H1 (cell line): ENCODE measurements around the gene PPP6C. TPM values are rescaled to one million over a fixed set of nuclear protein-coding genes. Genes with fewer than 3 reads are reported as not detected.
"Not testable (repeated sequence)": the region's sequence is repeated elsewhere in the genome, so short reads cannot be mapped to it uniquely, and the experiment has no call there.

Experiments
- CTCF ChIA-PET: fragments of 300-600 bp; sonication (Branson Sonifier 250); formaldehyde crosslinking; loops from one replicate; lab custom pipeline; 2021; ENCODE audit not compliant: partially characterized antibody; lab: Charles Lee
- POLR2A ChIA-PET: fragments of 300-600 bp; sonication (Branson Sonifier 250); formaldehyde crosslinking; loops from one replicate; lab custom pipeline; 2021; ENCODE audit warnings: inconsistent platforms; ENCODE audit not compliant: partially characterized antibody; lab: Charles Lee
- DNase-seq, 2 experiments: peaks; one replicate each; pipeline versions ENCODE4 v3.0.0 to v3.0.0-alpha.2; 2010 to 2022; ENCODE audit warnings: low spot score in 2 of 2, low read depth in 1 of 2, mixed read lengths in 1 of 2
- FAIRE-seq: peaks from 2 replicates; lab custom pipeline; 2011; peaks lifted over from hg19 to GRCh38; lab: Jason Lieb, UNC
- H2AFZ ChIP-seq: 2 replicates; pipeline ENCODE4 v1.8.1; 2012; ENCODE audit warnings: low read length, inconsistent platforms
- H2AK5ac ChIP-seq: 2 replicates; pipeline ENCODE4 v1.6.1; 2013; ENCODE audit warnings: low read depth, low read length
- H2BK120ac ChIP-seq: replicated peaks from 2 replicates; pipeline ENCODE3; 2013; ENCODE audit warnings: low read depth, low read length, inconsistent platforms
- H2BK12ac ChIP-seq: 2 replicates; pipeline ENCODE4 v1.6.1; 2013; ENCODE audit warnings: low read depth, low read length
- H2BK15ac ChIP-seq: 2 replicates; pipeline ENCODE4 v1.6.1; 2013; ENCODE audit warnings: low read length
- H2BK20ac ChIP-seq: 2 replicates; pipeline ENCODE4 v1.6.1; 2013; ENCODE audit warnings: low read length
- H2BK5ac ChIP-seq: 2 replicates; pipeline ENCODE4 v1.6.1; 2013; ENCODE audit warnings: low read depth, low read length
- H3K14ac ChIP-seq: 2 replicates; pipeline ENCODE4 v1.6.1; 2013; ENCODE audit warnings: inconsistent platforms; ENCODE audit not compliant: insufficient read length
- H3K18ac ChIP-seq: 2 replicates; pipeline ENCODE4 v1.6.1; 2013; ENCODE audit warnings: low read length; ENCODE audit errors: extremely low read depth
- H3K23ac ChIP-seq: 2 replicates; pipeline ENCODE4 v1.6.1; 2013; ENCODE audit warnings: inconsistent platforms; ENCODE audit not compliant: insufficient read length
- H3K23me2 ChIP-seq: 2 replicates; pipeline ENCODE4 v1.6.1; 2013; ENCODE audit warnings: low read depth, low read length
- H3K27ac ChIP-seq: 2 replicates; pipeline ENCODE4 v1.6.1; 2011; ENCODE audit warnings: low read depth, low read length, inconsistent platforms
- H3K27me3 ChIP-seq, 4 experiments: replicated peaks in 1 of 4; 1 replicate in 1 of 4; 2 replicates in 3 of 4; pipeline versions ENCODE4 v1.6.1 to v1.8.1; 2011 to 2013; ENCODE audit warnings: low read length in 3 of 4, mild to moderate bottlenecking in 3 of 4, inconsistent platforms in 2 of 4, mixed read lengths in 2 of 4, moderate library complexity in 1 of 4; ENCODE audit not compliant: control insufficient read depth in 3 of 4, insufficient read depth in 3 of 4; ENCODE audit errors: extremely low read depth in 1 of 4
- H3K36me3 ChIP-seq, 4 experiments: 2 replicates each; pipeline versions ENCODE4 v1.6.1 to v1.8.1; 2011 to 2013; ENCODE audit warnings: mild to moderate bottlenecking in 4 of 4, low read length in 3 of 4, moderate library complexity in 2 of 4, control low read depth in 1 of 4, inconsistent platforms in 1 of 4; ENCODE audit not compliant: insufficient read depth in 4 of 4, control insufficient read depth in 2 of 4
- H3K4ac ChIP-seq: replicated peaks from 2 replicates; pipeline ENCODE3; 2013; ENCODE audit warnings: low read length, low read depth, mixed read lengths, inconsistent platforms; ENCODE audit not compliant: insufficient read length
- H3K4me1 ChIP-seq, 4 experiments: replicated peaks in 1 of 4; 1 replicate in 1 of 4; 2 replicates in 3 of 4; pipeline versions ENCODE4 v1.6.1 to v1.8.1; 2011 to 2013; ENCODE audit warnings: low read length in 3 of 4, inconsistent platforms in 2 of 4, mixed read lengths in 1 of 4; ENCODE audit not compliant: insufficient read depth in 4 of 4, control insufficient read depth in 3 of 4
- H3K4me2 ChIP-seq, 2 experiments: 2 replicates each; pipeline versions ENCODE4 v1.6.1 to v1.8.1; 2011 to 2013; ENCODE audit warnings: low read depth in 2 of 2, low read length in 2 of 2, control low read depth in 1 of 2, inconsistent platforms in 1 of 2, mild to moderate bottlenecking in 1 of 2; ENCODE audit not compliant: insufficient read depth in 1 of 2
- H3K4me3 ChIP-seq, 4 experiments: fragments of 200-600, 300-600 bp in 1 of 4; sonication (generic), shearing (Covaris generic), sonication (Bioruptor Twin) in 1 of 4; 2 replicates each; pipeline versions ENCODE4 v1.5.1 to v1.8.1; 2011 to 2016; ENCODE audit warnings: low read length in 4 of 4, low read depth in 3 of 4, control low read depth in 2 of 4, inconsistent platforms in 2 of 4, mild to moderate bottlenecking in 2 of 4, mixed read lengths in 1 of 4, moderate library complexity in 1 of 4; ENCODE audit not compliant: insufficient read depth in 2 of 4; ENCODE audit errors: extremely low read depth in 1 of 4
- H3K56ac ChIP-seq: replicated peaks from 2 replicates; pipeline ENCODE3; 2013; ENCODE audit warnings: low read depth, mild to moderate bottlenecking, mixed read lengths, low read length, inconsistent platforms; ENCODE audit not compliant: insufficient read length
- H3K79me1 ChIP-seq: 2 replicates; pipeline ENCODE4 v1.6.1; 2013; ENCODE audit warnings: low read depth, low read length, control low read depth
- H3K79me2 ChIP-seq, 2 experiments: 2 replicates each; pipeline versions ENCODE4 v1.6.1 to v1.8.1; 2012 to 2013; ENCODE audit warnings: low read length in 2 of 2, mild to moderate bottlenecking in 2 of 2, inconsistent platforms in 1 of 2; ENCODE audit not compliant: insufficient read depth in 2 of 2, control insufficient read depth in 1 of 2
- H3K9ac ChIP-seq, 4 experiments: replicated peaks in 1 of 4; 1 replicate in 1 of 4; 2 replicates in 3 of 4; pipeline versions ENCODE4 v1.6.1 to v1.8.1; 2011 to 2013; ENCODE audit warnings: low read depth in 3 of 4, low read length in 3 of 4, control low read depth in 2 of 4, mild to moderate bottlenecking in 2 of 4, moderate library complexity in 2 of 4, inconsistent platforms in 1 of 4; ENCODE audit errors: extremely low read depth in 1 of 4
- H3K9me3 ChIP-seq, 2 experiments: 2 replicates each; pipeline versions ENCODE4 v1.6.1 to v1.8.1; 2012 to 2013; ENCODE audit warnings: mild to moderate bottlenecking in 2 of 2, moderate library complexity in 2 of 2, control low read depth in 1 of 2, inconsistent platforms in 1 of 2, low read depth in 1 of 2, low read length in 1 of 2, mixed read lengths in 1 of 2; ENCODE audit not compliant: insufficient read depth in 2 of 2
- H4K20me1 ChIP-seq, 2 experiments: replicated peaks in 1 of 2; 2 replicates each; pipeline versions ENCODE3 to v1.8.1; 2011 to 2013; ENCODE audit warnings: inconsistent platforms in 2 of 2, low read length in 2 of 2, mild to moderate bottlenecking in 1 of 2; ENCODE audit not compliant: insufficient read depth in 2 of 2, control insufficient read depth in 1 of 2
- H4K5ac ChIP-seq: 2 replicates; pipeline ENCODE4 v1.6.1; 2013; ENCODE audit warnings: low read length, low read depth, mixed read lengths, inconsistent platforms; ENCODE audit not compliant: insufficient read length
- H4K8ac ChIP-seq: 2 replicates; pipeline ENCODE4 v1.8.0; 2013; ENCODE audit warnings: mild to moderate bottlenecking, moderate library complexity, low read length, inconsistent platforms; ENCODE audit not compliant: insufficient read depth; ENCODE audit errors: extremely low read depth
- H4K91ac ChIP-seq: replicated peaks from 2 replicates; pipeline ENCODE3; 2013; ENCODE audit warnings: low read length, mixed read lengths, inconsistent platforms; ENCODE audit not compliant: insufficient read length
- CREB1 ChIP-seq: IDR thresholded peaks from 2 replicates; pipeline ENCODE4 v1.6.1; 2012; ENCODE audit warnings: inconsistent platforms
- EGR1 ChIP-seq: IDR thresholded peaks from 2 replicates; pipeline ENCODE4 v1.6.1; 2011; ENCODE audit warnings: low read depth, low read length, borderline replicate concordance
- SP4 ChIP-seq: IDR thresholded peaks from 2 replicates; pipeline ENCODE4 v1.6.1; 2012; ENCODE audit warnings: low read length, inconsistent platforms
- WGBS, 2 experiments: shearing (Covaris generic) in 1 of 2; methylation state at CpG; one replicate each; pipeline versions ENCODE4 v1.1.6 to v1.1.7; 2013 to 2015; ENCODE audit warnings: low lambda C conversion rate in 2 of 2, mixed read lengths in 2 of 2, inconsistent platforms in 1 of 2, low coverage in 1 of 2, missing lambda C conversion rate in 1 of 2; ENCODE audit not compliant: insufficient replicate concordance in 2 of 2, insufficient coverage in 1 of 2, insufficient read length in 1 of 2; ENCODE audit errors: extremely low coverage in 1 of 2, missing lambda C conversion rate in 1 of 2; 5-methylcytosine and 5-hydroxymethylcytosine counted together
- polyA plus RNA-seq, 7 experiments: library from polyadenylated mRNA; depleted of rRNA in 3 of 7; stranded (reverse) in 5 of 7; unstranded in 2 of 7; fragments of >200 nt in 5 of 7; fragments of 200-250 nt in 2 of 7; gene quantifications; 1 replicate in 5 of 7; 2 replicates in 1 of 7; 4 replicates in 1 of 7; pipeline versions ENCODE4 v1.2.1 to v1.2.3, GENCODE V29; 2011 to 2013; ENCODE audit warnings: missing spikeins in 2 of 7, mixed read lengths in 2 of 7
- total RNA-seq: library from RNA; stranded (reverse); fragmentation: NEBNext Ultra II Directional; extraction: Animal tissue kit (Norgen Biotek cat#: 25700); gene quantifications from 2 replicates; pipeline ENCODE4 v1.2.1, GENCODE V29; 2021

PPP6C gene
- total and polyA plus RNA-seq, 2 of the 8 experiments (the other 6 are each of a cell fraction or from before 2014, with no cell fraction given): 22.8 to 52.3 TPM

GRCh38 chr9:125180876-125181275 is 8.7 kb downstream of the PPP6C start (continued):
- TF ChIP-seq EGR1: no peak
- no peak for TF ChIP-seq SP4
- no peak for TF ChIP-seq CREB1
- TF ChIP-seq, all 59 proteins: peak for 0

- H3K18ac ChIP-seq, H3K23ac ChIP-seq, H4K5ac ChIP-seq, H3K79me1 ChIP-seq, POLR2A ChIA-PET, H4K91ac ChIP-seq, H3K4ac ChIP-seq, H3K27ac ChIP-seq, H2BK15ac ChIP-seq, H3K4me3 ChIP-seq, FAIRE-seq, H2BK20ac ChIP-seq, H3K36me3 ChIP-seq, H3K4me1 ChIP-seq, H4K8ac ChIP-seq, H3K4me2 ChIP-seq, H2BK12ac ChIP-seq, H2BK5ac ChIP-seq, H3K9me3 ChIP-seq, H2AK5ac ChIP-seq, H3K27me3 ChIP-seq, H2BK120ac ChIP-seq, DNase-seq, H3K9ac ChIP-seq, H3K14ac ChIP-seq, H3K23me2 ChIP-seq, H3K56ac ChIP-seq, H2AFZ ChIP-seq: not testable (repeated sequence)
- H3K79me2 ChIP-seq: peaks cover 9 to 93% of the 10 kb centered on the region in 2 experiments; a peak in 3 of 4 replicates
- CTCF ChIA-PET: interaction anchor here (1.3 kb wide), 1 partner anchor 12 kb away, joined by 6 read pairs; no protein-coding TSS in a partner anchor
- H4K20me1 ChIP-seq: peaks cover 11% of the 10 kb centered on the region in 2 experiments
- 100% methylated on average over 4 of the region's 4 CpGs; no CpG with 5 or more reads in 1 of the 2 experiments for WGBS, 2 experiments
Observed at GRCh38 chr9:125179776-125180175, 9.8 kb downstream of the PPP6C start.
